BJ (cell line): ENCODE results near the gene TP53AIP1. TPM values are rescaled to one million over a fixed set of nuclear protein-coding genes. Genes with fewer than 3 reads are reported as not detected.

Experiments
- CTCF ChIA-PET: fragments of 350-600 bp; formaldehyde crosslinking; extraction: SDS; loops from one replicate; lab custom pipeline; 2021; ENCODE audit warnings: antibody characterized with exemption, inconsistent platforms; lab: Yijun Ruan, JAX
- POLR2A ChIA-PET: fragments of 300-600 bp; sonication (Branson Sonifier 250); formaldehyde crosslinking; extraction: SDS; loops from one replicate; lab custom pipeline; 2021; ENCODE audit warnings: antibody characterized with exemption; lab: Charles Lee
- DNase-seq: peaks from one replicate; pipeline ENCODE4 v3.0.0-alpha.2; 2011; ENCODE audit warnings: low read depth
- H3K27me3 ChIP-seq: 2 replicates; pipeline ENCODE4 v1.6.0; 2011; ENCODE audit warnings: low read length; ENCODE audit not compliant: control insufficient read depth, insufficient read depth
- H3K36me3 ChIP-seq: 2 replicates; pipeline ENCODE4 v1.5.1; 2011; ENCODE audit warnings: low read length; ENCODE audit not compliant: control insufficient read depth, insufficient read depth
- H3K4me3 ChIP-seq: 2 replicates; pipeline ENCODE4 v1.5.1; 2011; ENCODE audit warnings: low read depth, mild to moderate bottlenecking, control low read depth, low read length
- CTCF ChIP-seq: IDR thresholded peaks from 2 replicates; pipeline ENCODE4 v1.5.1; 2011; ENCODE audit warnings: low read depth, mild to moderate bottlenecking, control low read depth, inconsistent platforms, low read length, moderate library complexity; ENCODE audit not compliant: insufficient read depth
- polyA plus RNA-seq: library from polyadenylated mRNA; depleted of rRNA; stranded (reverse); fragments of >200 nt; gene quantifications from 2 replicates; pipeline ENCODE4 v1.2.3, GENCODE V29; 2011

TP53AIP1 gene
- polyA plus RNA-seq, 1 experiment, result not detected

- ChIA-PET CTCF (interaction anchor here (1.6 kb wide), 1 partner anchor 11 kb away, joined by 4 read pairs; no protein-coding TSS in a partner anchor), POLR2A (no interaction called here)
- no peak for TF ChIP-seq CTCF
These were observed 47.1 kb downstream of the TP53AIP1 start for GRCh38 chr11:128895526-128895925.

DNA sequence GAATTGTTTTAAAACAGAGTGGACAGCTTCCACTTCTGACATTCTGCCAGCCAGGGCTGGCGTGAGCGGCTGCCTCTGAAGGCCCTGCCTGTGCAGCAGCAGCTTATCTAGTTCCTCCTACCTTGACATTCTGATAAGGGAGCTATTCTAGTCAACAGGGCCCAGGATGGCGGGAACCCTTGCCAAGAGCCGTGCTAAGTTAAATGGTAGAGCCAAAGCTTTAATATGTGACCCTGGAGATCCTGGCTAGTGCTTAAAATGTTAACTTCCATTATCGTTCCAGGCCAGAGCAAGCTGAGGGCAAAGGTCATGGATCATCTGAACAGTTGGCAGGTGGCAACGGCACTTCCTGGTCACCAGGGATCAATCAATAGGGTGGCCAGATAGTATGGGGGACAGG lies 48.0 kb downstream of the TP53AIP1 start:
- no peak for TF ChIP-seq CTCF
- ChIA-PET CTCF (interaction anchor here (0.8 to 1.6 kb wide), 3 partner anchors 10 to 62 kb away, joined by 3 to 4 read pairs (median 4); no protein-coding TSS in a partner anchor), POLR2A (no interaction called here)
- Histone ChIP-seq H3K36me3 (no peaks in the 10 kb centered on the region), H3K4me3 (no peak overlapping the region), H3K27me3 (peaks cover 17% of the 10 kb centered on the region)
- no peak for DNase-seq

More at GRCh38 chr11:128895526-128895925, 47.1 kb downstream of the TP53AIP1 start:
- no peaks in the 10 kb centered on the region for H3K36me3 ChIP-seq
- DNase-seq, result no peak
- H3K27me3 ChIP-seq, result peaks cover 9% of the 10 kb centered on the region
- H3K4me3 ChIP-seq, result no peak overlapping the region

GRCh38 chr11:128894286-128894681 lies 48.4 kb downstream of the TP53AIP1 start:
- Histone ChIP-seq H3K27me3 (peaks cover 18% of the 10 kb centered on the region), H3K36me3 (no peaks in the 10 kb centered on the region), H3K4me3 (no peak overlapping the region)
- ChIA-PET POLR2A (no interaction called here), CTCF (interaction anchor here (0.8 to 4.6 kb wide), 4 partner anchors 10 to 62 kb away, joined by 3 to 23 read pairs (median 4); no protein-coding TSS in a partner anchor)
- no peak for DNase-seq
- no peak for TF ChIP-seq CTCF

- Histone ChIP-seq H3K4me3 (no peak overlapping the region), H3K27me3 (peaks cover 20% of the 10 kb centered on the region), H3K36me3 (no peaks in the 10 kb centered on the region)
- no peak for DNase-seq
- TF ChIP-seq CTCF, result no peak
- CTCF ChIA-PET, result interaction anchor here (0.8 to 11.0 kb wide), 7 partner anchors 9 to 63 kb away, joined by 3 to 253 read pairs (median 4); no protein-coding TSS in a partner anchor
- POLR2A ChIA-PET, result no interaction called here
These were observed 48.9 kb downstream of the TP53AIP1 start for GRCh38 chr11:128893578-128894285.

GRCh38 chr11:128892866-128893565 lies 49.7 kb downstream of the TP53AIP1 start:
- DNase-seq, result no peak
- Histone ChIP-seq H3K36me3 (no peaks in the 10 kb centered on the region), H3K27me3 (peaks cover 27% of the 10 kb centered on the region), H3K4me3 (no peak overlapping the region)
- no peak for TF ChIP-seq CTCF
- ChIA-PET POLR2A (no interaction called here), CTCF (interaction anchor here (1.1 to 11.0 kb wide), 5 partner anchors 9 to 63 kb away, joined by 3 to 253 read pairs (median 15); no protein-coding TSS in a partner anchor)
